Heart left ventricle (tissue), 13 donors: Measurements from ENCODE around the gene STXBP1.

Experiments
- CTCF ChIP-seq, 12 donors: fragments of 200-600 bp; sonication (generic) in 4 of 12; IDR thresholded peaks; one replicate each; pipeline versions ENCODE4 v1.5.0 to v1.8.0; 2018 to 2022; ENCODE audit warnings: antibody characterized with exemption in 12 of 12, mild to moderate bottlenecking in 5 of 12
- POLR2A ChIP-seq, 2 donors: fragments of 450-650 bp; IDR thresholded peaks; one replicate each; pipeline ENCODE4 v1.6.1; 2017; ENCODE audit warnings: antibody characterized with exemption in 2 of 2, mild to moderate bottlenecking in 2 of 2, moderate library complexity in 2 of 2
- donor health status: ischemic (EF 13 %, LVEDD 7.1; RV severe dilation, severe dysfunction).
- donor health status: DM: no; HTN: yes; CAD: no.
- donor health status: DM: no; HTN: no; CAD: no.
- donor health status: ischemic (EF 25% LVEDD 6.9; RV normal size, moderate dysfunction).
- donor health status: ischemic (EF 25% LVEDD 5.7; RV mildly dilated, moderate dysfunction).
- donor health status: ischemic (EF 35%, LVEDD 5.7; RV mildly dilated, moderate dysfunction).
- donor health status: nonischemic (EF 11% LVEDD 7.7; RV severe dilation, severe dysfunction).
- donor health status: DM: yes; HTN: yes; CAD: no.
- donor health status: PGD.
- donor health status: ischemic (EF 29% LVEDD 5.4; RV normal size, mild dysfunction).
- donor health status: nonischemic (EF 23%, LVEDD 6.1; RV moderate dilation, normal function).

- TF ChIP-seq CTCF (IDR thresholded peaks at IDR 0.05) (no peak), POLR2A (IDR thresholded peaks at IDR 0.05) (no peak)
These were observed 127.7 kb downstream of the STXBP1 start for GRCh38 chr9:127739614-127740330.
